Measurements from ENCODE around the gene TOMM70.

The TOMM70 gene

GRCh38 chr3:100319951-100320350 is 80.9 kb downstream of the TOMM70 start:
- DNase-seq, result no peak

GRCh38 chr3:100317912-100318311 is 83.0 kb downstream of the TOMM70 start:
- DNase-seq, result no peak

GRCh38 chr3:100316641-100317069 is 84.2 kb downstream of the TOMM70 start:
- DNase-seq, result peak; percentile 62 to 76 (median 68)
